T-helper 1 cell treated with Interleukin-12 subunit alpha and Interleukin-12 subunit beta and Interleukin-4 antibody, amounts not matched to agents 30 ng/mL and 1 ng/mL, for 36 hours (primary cell): ENCODE measurements around the gene CCNG2. TPM values are rescaled to one million over a fixed set of nuclear protein-coding genes. Genes with fewer than 3 reads are reported as not detected.

Source experiments
- intact Hi-C: fragments of 100-400 bp; cut with micrococcal nuclease; formaldehyde crosslinking; loops from one replicate; pipeline ENCODE4 v1.15.1; 2024
- total RNA-seq: library from RNA; stranded (reverse); gene quantifications from 2 replicates; pipeline ENCODE4 v1.2.3, GENCODE V29; 2022

The CCNG2 gene
- total RNA-seq, 1 donor from 2014 or later: 18.1 TPM

GRCh38 chr4:77201343-77201742 lies 44.3 kb downstream of the CCNG2 start:
- intact Hi-C loops: loop anchor here (5.0 kb wide), 1 partner anchor 254 kb away; the partner anchor contains the start of gene SEPTIN11

GRCh38 chr4:77201857-77202256 lies 44.9 kb downstream of the CCNG2 start:
- intact Hi-C loops: loop anchor here (2.0 to 5.0 kb wide), 2 partner anchors 45 to 255 kb away; partner anchors contain the start of genes CCNG2 and SEPTIN11

GRCh38 chr4:77202491-77202890 lies 45.5 kb downstream of the CCNG2 start:
- intact Hi-C loops: loop anchor here (2.0 to 5.0 kb wide), 2 partner anchors 46 to 255 kb away; partner anchors contain the start of genes CCNG2 and SEPTIN11

GRCh38 chr4:77203380-77204197 lies 46.6 kb downstream of the CCNG2 start:
- intact Hi-C loops: loop anchor here (1.0 to 5.0 kb wide), 9 partner anchors 10 to 773 kb away; partner anchors contain the start of genes CCNG2 and SEPTIN11

- intact Hi-C loops: loop anchor here (5.0 kb wide), 1 partner anchor 257 kb away; the partner anchor contains the start of gene SEPTIN11
Observed at GRCh38 chr4:77204621-77205020, 47.6 kb downstream of the CCNG2 start.

GRCh38 chr4:77209012-77209411 lies 52.0 kb downstream of the CCNG2 start:
- intact Hi-C loops: no loop called here

GRCh38 chr4:77209936-77210335 lies 52.9 kb downstream of the CCNG2 start:
- intact Hi-C loops: no loop called here

- intact Hi-C loops: no loop called here
Observed at GRCh38 chr4:77215107-77215506, 58.1 kb downstream of the CCNG2 start.

GRCh38 chr4:77217526-77217925 lies 60.5 kb downstream of the CCNG2 start:
- intact Hi-C loops: no loop called here

- intact Hi-C loops: no loop called here
Observed at GRCh38 chr4:77219266-77219665, 62.3 kb downstream of the CCNG2 start.

Other genes with a start within 250 kb of the CCNG2 start
- gene SEPTIN11, start 207.5 kb upstream of the CCNG2 start, total RNA-seq: 16.3 and 17.3 TPM in 2 replicates
- 176 and 178 TPM in 2 replicates for gene CCNI, start 81.2 kb upstream of the CCNG2 start, total RNA-seq